GM18873 (cell line): ENCODE results near the gene CACNA2D3.

Source experiments
- ATAC-seq: cut with Tn5 transposase; IDR thresholded peaks from one replicate; pipeline ENCODE4 v1.9.1; 2021; ENCODE audit warnings: mild to moderate bottlenecking, moderate library complexity, moderate number of reproducible peaks; ENCODE audit not compliant: unreplicated experiment, low FRiP score

CACNA2D3 gene

DNA sequence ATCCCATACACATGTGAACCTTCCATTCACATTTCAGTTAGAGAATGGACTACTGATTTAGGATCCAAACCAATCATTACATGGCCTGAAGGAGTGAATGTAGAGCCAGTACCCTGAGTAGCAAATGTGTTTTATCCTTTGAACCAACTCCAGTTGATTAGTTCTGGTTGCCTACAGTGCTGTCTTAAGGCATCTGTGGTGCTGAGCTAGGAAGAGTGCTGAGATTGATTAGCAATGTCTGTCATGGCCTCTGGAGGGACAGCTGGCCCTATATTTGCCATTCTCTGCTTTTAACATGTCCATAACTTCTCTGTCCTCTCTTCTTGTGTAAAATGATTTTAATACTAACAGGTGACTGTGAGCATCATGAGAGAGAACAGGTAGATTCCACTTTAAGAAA, 794.4 kb downstream of the CACNA2D3 start:
- no peak for ATAC-seq

DNA sequence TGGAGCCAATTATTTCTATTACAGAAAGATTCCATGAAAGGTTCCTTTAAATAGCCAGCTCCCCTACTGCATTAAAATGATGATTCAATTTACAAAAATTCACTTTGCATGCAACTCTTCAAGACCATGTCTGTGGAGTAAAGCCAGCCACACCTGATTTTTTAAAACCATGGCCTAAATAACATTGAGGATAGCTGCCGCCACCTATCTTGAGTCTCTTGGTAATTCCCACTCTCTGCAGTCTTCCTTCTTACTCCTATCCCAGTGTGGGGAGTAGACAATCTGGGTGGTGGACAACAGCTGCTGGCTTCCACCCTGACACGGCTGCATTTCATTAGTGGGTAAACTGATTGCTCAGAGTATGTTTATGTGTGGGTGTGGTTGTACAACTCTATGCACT, 794.8 kb downstream of the CACNA2D3 start:
- no peak for ATAC-seq

DNA sequence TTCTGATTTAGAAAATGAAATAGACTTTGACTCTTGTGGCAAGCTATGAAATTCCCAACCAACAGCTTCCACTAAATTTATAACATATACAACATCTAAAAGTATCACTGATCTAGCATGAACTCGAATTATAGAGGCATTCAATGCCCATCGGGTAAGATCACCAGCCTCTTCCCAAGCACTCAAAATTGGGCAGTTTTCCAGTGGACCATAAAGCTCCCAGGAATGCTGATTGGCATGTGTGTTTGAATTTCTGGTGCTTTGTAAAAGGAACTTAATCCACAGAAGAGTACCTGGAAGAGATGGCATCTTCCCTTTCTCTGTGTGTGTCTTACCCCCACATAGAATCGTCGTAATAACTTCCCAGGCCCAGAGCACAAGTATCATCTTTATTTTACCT, 795.5 kb downstream of the CACNA2D3 start:
- ATAC-seq = no peak

DNA sequence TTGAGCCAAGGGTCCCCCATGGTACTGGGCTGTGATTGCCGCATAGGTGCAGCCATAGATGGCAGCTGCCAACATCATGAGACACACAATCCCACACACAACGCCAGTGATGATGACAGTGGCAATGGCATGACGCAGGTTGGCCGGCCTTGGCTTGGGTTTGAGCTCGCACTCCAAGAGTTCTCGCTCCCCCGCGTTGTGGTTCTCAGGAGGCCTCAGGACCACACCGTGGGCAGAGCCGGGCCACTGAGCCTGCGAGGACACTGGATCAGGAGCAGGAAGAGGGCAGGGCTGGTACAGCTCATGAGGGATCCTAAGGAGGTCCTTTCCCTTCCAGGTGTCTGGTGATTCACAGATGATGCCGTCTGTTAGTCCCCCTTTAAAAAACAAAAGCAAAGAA, 796.2 kb downstream of the CACNA2D3 start:
- no peak for ATAC-seq

DNA sequence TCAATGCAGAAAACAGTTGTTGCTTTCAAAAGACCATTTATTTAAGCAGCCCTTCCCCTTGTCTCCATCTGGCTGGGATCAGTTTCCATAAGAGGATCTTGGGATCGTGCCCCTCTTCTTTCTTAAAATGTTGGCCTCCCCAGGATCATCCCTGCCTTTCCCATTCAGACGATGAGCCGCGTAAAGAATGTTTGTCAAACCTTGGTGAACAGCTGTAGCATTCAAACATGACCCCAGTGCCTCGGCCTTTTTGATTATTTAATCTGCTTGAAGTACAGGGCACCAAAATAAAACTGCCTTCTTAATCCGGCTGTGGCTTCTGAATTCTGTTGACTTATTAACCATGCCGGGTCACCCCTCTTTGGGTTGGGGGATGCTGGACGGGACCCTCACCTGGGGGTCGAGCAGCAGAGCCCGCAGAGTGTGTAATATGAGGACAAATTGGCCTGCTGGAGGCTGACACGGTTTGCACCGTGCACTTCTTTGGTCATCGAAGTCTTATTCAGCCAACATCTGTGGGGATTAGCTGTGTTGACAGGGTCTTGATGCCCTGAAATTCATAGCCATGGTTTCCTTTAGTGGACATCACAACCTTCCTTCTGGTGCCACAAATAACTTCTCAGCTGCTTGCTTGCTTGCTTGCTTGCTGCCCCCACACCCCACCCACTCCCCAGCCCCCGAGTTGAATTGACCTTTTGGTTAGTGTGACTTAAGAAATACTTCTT, 805.9 kb downstream of the CACNA2D3 start, which contains the start of gene LRTM1:
LRTM1 (minus strand) TSS at position 14 of the 725 bp plus-strand sequence. CDS start 148 bp downstream, outside the sequence.
- ATAC-seq = no peak

DNA sequence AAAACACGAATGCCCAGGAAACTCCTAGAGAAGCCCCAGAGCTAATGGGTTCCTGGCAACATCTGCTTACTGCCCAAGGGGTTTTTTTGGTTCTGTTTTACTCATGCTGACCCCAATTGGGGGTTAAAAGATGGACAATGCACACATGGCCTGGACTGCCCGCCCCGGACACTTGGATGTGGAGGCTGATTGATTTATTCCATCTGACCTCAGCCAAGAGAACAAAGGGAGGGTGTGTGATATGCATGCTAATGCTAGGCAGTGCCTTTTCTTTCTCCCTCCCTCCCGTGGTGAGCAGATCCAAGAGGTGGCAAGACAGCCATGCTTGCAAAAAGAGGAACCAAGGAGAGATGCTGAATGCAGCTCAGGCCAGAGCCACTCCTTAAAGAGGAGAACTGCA, 808.8 kb downstream of the CACNA2D3 start:
- no peak for ATAC-seq

DNA sequence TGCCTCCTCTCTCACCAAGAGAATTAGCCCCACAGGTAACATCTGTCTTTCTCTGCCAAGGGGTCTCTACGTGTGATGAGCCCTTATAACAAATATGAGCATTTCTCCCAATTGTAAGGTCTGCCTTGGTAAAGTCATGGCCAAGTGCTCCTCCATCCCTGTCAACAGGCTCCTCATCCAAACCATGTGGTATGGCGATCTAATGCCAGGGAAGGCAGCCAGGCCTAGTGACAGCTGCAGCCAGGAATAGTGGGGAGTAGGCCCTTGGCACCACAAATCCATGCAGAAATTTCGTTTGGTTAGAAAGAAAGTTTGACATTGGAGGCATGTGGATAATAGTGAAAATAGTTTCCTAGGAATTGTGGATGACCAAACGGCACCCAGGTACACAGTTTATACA, 810.3 kb downstream of the CACNA2D3 start:
- no peak for ATAC-seq

DNA sequence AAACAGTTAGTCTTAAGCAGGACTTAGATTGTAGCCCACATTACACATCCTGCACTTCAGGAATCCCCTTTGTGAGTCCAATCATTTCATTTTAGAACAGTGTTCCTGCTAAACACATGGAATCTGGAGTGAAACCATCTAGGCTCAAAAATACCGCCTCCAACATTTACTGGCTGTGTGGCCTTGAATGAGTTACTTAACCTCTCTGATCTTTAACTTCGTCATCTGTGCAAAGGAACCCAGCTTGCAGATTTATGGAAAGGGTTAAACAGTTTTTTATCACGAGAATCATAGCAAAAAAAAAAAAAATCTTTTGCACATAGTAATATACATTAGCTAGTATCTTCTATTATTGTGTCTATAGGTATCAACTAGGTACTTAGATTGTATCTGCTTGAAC, 813.5 kb downstream of the CACNA2D3 start:
- ATAC-seq = no peak

DNA sequence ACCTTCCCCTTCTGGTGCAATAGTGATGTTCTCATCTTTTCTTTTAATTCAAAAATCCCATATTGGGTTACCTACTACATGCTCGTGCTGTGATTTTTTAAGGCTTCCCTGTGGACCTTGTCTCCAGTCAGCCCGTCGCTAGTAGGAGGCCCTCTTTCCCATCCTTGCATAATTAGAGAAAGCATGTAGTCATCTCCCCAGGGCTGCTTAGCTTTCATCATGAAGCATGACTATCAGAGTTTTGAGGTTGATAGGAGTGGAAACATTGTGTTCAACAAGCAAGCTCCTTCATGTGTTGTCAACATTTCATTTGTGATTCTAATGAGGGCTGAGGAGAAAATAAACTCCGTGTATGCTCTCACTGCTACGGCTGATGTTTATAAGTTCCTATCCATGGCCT, 814.2 kb downstream of the CACNA2D3 start:
- no peak for ATAC-seq

DNA sequence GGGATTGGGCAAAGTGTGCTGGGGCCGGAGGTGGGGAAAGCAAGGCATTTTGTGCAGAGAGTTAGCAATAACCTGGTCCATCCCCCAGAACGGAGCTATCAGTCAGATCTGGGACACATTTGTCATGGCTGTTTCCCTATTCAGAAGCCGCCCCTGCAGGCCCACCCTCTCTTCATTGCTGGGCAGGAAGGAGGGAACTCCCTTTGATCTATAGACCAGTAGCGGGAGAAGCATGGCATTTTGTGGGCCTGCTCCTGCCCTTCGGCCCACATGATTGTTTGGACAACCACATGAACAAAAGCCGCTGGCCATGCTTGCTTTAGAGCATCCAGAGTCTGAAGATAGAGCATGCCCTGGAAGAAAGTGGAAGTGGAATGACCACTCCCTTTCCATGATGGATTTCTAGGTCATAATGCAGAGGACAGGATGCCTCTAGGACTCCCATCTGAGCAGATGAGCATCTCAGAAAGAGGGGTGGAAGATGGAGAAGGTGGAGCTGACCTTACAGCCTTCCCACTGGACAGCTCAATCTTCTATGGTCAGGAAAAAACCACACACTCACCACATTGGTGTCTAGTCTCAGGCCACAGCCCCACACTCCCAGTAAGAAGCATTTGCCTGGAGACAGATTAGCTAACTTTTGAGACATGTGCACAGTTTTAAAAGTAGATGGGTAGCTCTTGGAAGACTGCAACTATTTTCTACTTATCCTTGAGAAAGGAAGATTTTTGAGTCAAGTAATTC, 817.4 kb downstream of the CACNA2D3 start:
- ATAC-seq = no peak

DNA sequence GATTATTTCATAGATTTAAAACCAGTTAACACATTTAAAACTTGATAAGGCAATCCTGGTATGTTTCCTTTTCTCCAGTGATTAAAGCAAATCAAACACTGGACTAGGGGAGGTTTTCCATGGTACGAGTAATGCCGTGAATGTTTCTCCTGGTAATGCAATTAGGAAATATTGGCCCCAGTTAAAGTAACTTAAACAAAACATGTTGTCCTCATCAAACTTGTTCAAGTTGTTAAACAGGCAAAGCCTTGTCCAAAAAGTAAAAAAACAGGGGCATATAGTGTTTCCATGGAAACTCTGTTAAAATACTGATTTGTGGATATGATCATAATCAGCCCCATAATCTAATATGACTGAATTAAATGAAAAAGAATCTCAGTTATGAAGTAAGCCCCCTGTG, 818.6 kb downstream of the CACNA2D3 start:
- ATAC-seq = no peak

DNA sequence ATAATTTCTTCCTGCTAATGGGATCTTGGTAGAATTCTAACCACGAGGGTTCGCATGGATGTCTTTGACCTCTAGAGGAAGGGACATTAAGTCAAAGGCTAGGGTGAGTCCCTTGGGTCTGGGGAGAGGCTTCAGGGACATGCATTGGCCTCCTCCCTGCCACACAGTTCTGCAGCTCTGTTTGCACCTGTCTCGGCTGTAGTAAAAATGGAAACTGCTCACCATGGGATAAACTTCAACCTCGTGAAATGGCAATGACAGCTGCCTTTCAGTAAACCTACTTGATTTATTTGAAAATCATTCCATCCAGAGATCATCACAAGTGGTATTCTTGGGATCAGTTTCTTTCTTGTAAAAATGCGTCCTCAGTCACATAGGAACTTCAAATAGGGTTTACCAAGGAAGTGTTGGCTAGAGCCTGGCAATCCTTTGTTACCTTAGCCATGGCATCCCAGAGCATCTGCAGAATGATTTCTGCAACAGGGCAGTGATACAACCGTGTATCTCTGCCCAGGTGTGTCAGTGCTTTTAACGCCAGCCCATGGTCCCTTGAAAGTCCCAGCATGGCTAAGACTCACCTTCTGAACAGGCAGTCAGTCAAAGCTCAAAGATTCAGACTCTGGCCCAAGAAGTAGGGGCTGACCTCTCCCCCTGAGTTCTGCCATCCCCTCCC, 819.5 kb downstream of the CACNA2D3 start:
- no peak for ATAC-seq

DNA sequence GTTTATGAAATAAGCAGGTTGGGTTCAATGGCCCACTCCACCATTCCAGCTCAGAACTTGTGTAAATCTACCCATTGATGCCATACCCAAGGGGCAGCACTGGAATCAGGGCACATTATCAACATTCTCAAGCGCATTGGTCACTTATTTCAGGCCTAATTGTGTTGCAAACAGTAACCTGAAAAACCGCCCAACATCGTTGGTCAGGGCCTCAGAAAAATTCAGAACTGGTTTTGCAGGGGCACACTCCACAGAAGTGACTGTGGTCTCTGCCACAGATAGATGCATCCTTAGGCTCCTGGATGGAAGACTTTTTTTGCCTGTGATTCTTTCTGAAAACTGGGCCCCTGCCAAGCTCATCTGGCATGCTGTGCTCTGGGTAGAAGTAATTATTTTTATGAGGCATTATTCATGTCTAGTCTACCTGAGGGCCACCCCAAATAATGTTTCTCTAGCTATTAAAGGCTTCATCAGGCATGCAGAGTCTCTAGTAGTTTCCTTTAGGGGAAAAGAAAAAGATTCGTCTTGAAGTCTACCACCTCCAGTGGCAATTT, 827.2 kb downstream of the CACNA2D3 start:
- no peak for ATAC-seq

DNA sequence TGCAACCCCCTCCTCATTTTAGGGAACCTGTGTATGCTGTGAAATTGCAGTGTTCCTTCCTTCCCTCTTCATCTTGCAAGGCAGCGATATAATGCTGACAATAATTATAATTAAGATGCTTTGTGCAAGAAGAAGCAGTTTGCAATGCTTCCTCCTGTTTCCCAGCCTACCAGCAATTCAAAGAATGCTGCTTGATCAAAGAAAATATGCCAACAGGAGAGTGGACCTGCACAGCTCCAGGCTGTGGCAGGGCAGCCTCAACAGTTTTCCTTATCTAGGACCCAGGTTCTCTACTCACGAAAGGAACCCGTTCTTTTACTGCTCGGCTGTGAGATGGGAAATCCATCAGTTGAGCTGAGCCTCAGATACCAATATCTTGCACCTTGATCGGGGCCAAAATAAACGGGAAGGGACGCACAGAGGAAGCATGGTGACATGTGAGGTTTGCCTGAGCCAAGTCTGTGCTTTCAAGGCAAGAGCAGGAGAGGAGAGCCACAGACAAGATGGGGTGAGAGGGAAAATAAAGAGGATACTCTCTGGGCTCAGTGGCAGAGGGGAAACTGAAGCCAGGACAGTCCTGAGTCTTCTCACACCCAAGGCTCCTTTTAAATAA, 828.1 kb downstream of the CACNA2D3 start:
- no peak for ATAC-seq

DNA sequence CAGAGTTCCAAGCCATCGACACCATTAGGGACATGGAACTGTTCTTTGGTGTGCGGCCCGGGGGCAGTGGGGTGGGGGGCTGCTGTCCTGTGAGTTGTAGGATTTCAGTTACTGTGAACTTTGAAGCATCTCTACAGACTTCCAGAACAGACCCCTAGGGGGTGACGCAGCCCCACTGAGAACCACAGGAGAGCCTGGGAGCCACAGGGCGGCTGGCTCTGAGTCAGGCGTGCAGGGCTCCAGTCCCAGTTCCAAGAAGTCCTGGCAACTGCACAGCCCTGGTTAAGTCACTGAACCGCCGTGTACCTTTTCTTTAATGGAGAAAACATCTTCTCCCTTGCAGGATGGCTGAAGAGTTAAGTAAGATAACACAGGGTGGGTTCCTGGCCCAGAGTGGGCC, 829.1 kb downstream of the CACNA2D3 start:
- no peak for ATAC-seq

DNA sequence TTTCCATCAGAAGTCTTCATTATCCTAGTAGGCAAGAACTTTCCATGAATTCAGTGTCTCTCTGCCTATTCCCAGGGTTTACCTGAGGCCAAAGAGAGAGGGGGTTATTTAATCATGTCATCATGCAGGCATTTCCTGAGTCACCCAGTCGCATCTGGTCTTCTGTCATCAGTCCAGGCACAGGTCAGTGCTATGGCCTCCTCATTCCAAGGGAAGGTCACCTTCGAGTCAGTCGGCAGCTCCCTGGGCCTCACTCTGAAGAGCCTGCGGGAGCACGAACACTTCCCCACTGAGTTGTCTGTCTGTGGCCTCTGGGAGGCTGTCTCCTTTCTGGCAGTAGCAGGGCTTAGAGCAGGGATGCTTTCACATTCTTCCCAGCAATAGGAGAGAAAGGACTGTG, 831.7 kb downstream of the CACNA2D3 start:
- no peak for ATAC-seq

DNA sequence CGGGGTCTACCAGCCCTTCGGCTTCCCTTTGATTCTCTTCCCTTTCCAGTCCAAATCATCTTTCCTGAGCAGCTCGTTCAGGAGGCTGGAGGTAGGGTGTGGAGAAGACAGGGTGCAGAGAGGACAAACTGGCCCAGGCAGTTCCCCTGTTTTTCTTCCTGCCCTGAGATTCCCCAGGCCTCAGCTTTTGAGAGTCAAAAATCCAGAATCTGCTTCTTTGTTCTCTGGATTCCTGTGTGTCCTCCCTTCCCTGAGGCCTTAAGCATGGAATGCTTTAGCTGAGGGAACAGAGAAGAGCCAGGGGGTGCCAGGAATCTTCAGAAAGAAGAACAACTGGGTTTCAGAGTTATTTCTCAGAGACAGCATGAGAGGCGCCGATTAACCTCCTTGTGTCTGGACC, 832.2 kb downstream of the CACNA2D3 start:
- no peak for ATAC-seq

DNA sequence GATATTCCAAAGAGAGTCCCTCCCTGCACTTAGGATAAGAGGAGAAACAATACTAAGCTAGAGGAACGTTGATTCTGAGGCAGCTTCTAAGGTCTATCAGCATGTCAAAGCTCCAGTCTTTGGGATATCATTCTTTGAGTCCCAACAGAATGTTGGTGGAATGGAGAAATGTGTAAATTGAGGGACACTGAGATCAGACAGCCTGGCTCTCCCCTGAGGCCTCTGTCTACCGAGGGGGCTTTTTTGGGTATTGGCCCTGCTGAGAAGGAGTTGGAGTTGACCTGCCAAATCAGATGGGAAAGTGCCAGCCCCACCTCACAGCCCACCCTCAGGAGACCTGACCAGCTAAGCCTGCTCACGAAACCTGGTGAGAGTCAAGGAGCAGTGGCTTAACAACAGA, 833.1 kb downstream of the CACNA2D3 start:
- no peak for ATAC-seq

DNA sequence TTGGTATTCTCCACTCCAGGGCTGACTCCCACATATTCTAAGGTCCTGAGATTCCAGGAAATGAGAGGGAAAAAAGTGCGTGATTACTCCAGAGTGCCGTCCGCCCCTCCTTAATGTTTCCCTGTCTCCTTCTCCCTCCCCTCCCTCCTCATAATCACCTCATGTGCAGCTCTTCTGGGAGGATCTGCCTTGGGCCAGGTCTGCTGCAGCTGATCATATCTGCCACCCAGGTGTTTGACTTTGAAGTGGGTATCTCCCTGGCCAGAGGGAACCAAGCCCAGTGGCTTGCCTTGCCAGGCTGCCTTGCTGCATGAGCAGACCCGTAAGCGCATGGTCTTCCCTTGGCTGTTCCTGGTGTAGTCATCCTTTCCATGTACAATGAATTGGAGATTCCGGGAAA, 833.6 kb downstream of the CACNA2D3 start:
- ATAC-seq = no peak

DNA sequence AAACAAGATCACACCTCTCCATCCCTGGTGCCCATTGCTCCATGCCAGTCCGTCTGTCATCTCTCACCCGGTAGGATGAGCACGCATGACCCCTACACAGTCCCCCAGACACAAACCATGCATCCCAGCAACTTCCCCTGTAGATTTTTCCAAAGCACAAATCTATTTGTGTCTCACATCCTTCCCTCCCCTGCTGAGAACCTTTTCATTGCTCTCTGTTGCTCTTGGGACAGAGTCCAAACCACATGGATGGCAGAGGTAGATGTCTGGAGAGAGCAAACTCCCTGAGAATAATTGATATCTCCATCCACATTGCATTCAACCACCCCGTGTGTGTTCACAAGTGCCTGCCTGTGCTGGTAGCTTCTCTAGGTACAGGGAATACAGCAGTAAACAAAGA, 835.4 kb downstream of the CACNA2D3 start:
- no peak for ATAC-seq

DNA sequence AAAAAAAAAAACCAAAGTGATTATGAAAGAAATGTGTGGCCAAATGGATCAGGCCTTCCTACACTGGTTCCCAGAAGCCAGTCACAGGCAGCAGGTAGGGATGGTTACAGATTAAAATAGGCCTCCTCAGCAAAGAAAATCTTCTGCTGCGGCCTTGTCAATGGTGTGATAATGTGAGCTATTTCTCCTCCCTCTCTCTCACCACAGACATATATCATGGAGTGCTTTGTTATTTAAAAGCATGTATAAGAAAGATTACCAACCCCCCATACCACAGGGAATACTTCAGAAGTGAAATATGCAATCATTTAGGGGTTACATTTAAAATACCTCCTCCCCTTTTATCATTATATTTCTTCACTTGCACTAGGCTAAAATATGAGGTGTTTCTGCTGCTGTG, 837.7 kb downstream of the CACNA2D3 start:
- ATAC-seq = no peak
